Tibial artery (tissue), 4 donors: ENCODE results near the gene BICC1.
"Not testable (repeated sequence)": the region's sequence is repeated elsewhere in the genome, so short reads cannot be mapped to it uniquely, and the experiment has no call there.

Experiments used
- DNase-seq, 2 donors: peaks; one replicate each; pipeline ENCODE4 v3.0.0-alpha.2; 2019
- H3K27ac ChIP-seq, 2 donors: fragments of 200-600 bp; sonication (generic) in 1 of 2; 1 replicate in 1 of 2; 2 replicates in 1 of 2; pipeline ENCODE4 v1.5.1; 2018 to 2019; ENCODE audit warnings: mild to moderate bottlenecking in 1 of 2
- H3K27me3 ChIP-seq, 2 donors: fragments of 200-600 bp; sonication (generic) in 1 of 2; one replicate each; pipeline versions ENCODE4 v1.5.1 to v1.6.0; 2016 to 2019
- H3K36me3 ChIP-seq, 3 donors: fragments of 200-600 bp; sonication (generic) in 2 of 3; one replicate each; pipeline ENCODE4 v1.5.1; 2016 to 2019; ENCODE audit warnings: mild to moderate bottlenecking in 2 of 3
- H3K4me1 ChIP-seq, 4 donors: fragments of 200-600 bp; sonication (generic) in 2 of 4; 1 replicate in 3 of 4; 2 replicates in 1 of 4; pipeline ENCODE4 v1.5.1; 2016 to 2019
- H3K4me3 ChIP-seq, 2 donors: fragments of 200-600 bp; sonication (generic) in 1 of 2; 1 replicate in 1 of 2; 2 replicates in 1 of 2; pipeline ENCODE4 v1.5.1; 2018 to 2019; ENCODE audit warnings: mild to moderate bottlenecking in 2 of 2
- H3K9me3 ChIP-seq, 3 donors: fragments of 200-600 bp; sonication (generic) in 1 of 3; one replicate each; pipeline ENCODE4 v1.5.1; 2016 to 2019
- CTCF ChIP-seq, 2 experiments: fragments of 200-600 bp in 1 of 2; fragments of 450-650 bp in 1 of 2; IDR thresholded peaks; one replicate each; pipeline ENCODE4 v1.5.1; 2017 to 2019; ENCODE audit warnings: antibody characterized with exemption in 2 of 2, mild to moderate bottlenecking in 1 of 2, moderate library complexity in 1 of 2
- intact Hi-C: fragments of 100-400 bp; cut with DNase I; formaldehyde crosslinking; loops from one replicate; pipeline ENCODE4 v1.15.0; 2023; ENCODE audit warnings: low total_unique reads

BICC1 gene

GRCh38 chr10:58590152-58590840 lies 77.6 kb downstream of the BICC1 start:
- Histone ChIP-seq H3K27me3 (no peaks in the 10 kb centered on the region), H3K36me3 (no peaks in the 10 kb centered on the region), H3K27ac (peak overlapping the region; percentile 10 to 23), H3K9me3 (no peaks in the 10 kb centered on the region), H3K4me1 (peaks cover 0 to 18% (median 10%) of the 10 kb centered on the region in 4 donors), H3K4me3 (no peak overlapping the region)
- no peak for TF ChIP-seq CTCF (IDR thresholded peaks at IDR 0.05)
- peak in 1 of 2 donors; percentile 54 for DNase-seq
- intact Hi-C loops, result no loop called here

GRCh38 chr10:58590924-58591323 lies 78.3 kb downstream of the BICC1 start:
- no peak for DNase-seq
- TF ChIP-seq CTCF (IDR thresholded peaks at IDR 0.05), result no peak
- peak overlapping the region; percentile 10 to 23 for H3K27ac ChIP-seq

DNA sequence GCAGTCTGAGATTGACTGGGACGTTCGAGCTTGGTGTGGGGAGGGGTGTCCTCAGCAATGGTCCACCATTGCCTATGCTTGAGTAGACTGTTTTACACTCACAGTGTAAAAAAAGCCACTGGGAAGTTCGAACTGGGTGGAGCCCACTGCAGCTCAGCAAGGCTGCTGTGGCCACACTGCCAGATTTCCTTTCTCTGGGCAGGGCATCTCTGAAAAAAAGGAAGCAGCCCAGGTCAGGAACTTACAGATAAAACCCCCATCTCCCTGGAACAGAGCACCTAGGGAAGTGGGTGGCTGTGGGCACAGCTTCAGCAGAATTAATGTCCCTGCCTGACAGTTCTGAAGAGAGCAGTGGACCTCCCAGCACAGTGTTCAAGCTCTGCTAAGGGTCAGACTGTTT lies 80.3 kb downstream of the BICC1 start:
- no peaks in the 10 kb centered on the region for H3K27me3 ChIP-seq
- no peak overlapping the region for H3K27ac ChIP-seq
- H3K9me3 ChIP-seq, result peaks cover 0 to 4% (median 0%) of the 10 kb centered on the region in 3 donors
- no peaks in the 10 kb centered on the region for H3K36me3 ChIP-seq
- H3K4me1 ChIP-seq, result peaks cover 0 to 18% (median 10%) of the 10 kb centered on the region in 4 donors
- no peak for TF ChIP-seq CTCF (IDR thresholded peaks at IDR 0.05)
- intact Hi-C loops, result no loop called here
- peak in 1 of 2 donors; percentile 26 for DNase-seq
- no peak overlapping the region for H3K4me3 ChIP-seq

More at GRCh38 chr10:58590924-58591323, 78.3 kb downstream of the BICC1 start:
- Histone ChIP-seq H3K27me3 (no peaks in the 10 kb centered on the region), H3K4me1 (peaks cover 0 to 18% (median 10%) of the 10 kb centered on the region in 4 donors), H3K9me3 (no peaks in the 10 kb centered on the region), H3K36me3 (no peaks in the 10 kb centered on the region), H3K4me3 (no peak overlapping the region)
- intact Hi-C loops, result no loop called here

GRCh38 chr10:58597211-58597610 lies 84.5 kb downstream of the BICC1 start:
- DNase-seq, intact Hi-C loops, H3K27ac ChIP-seq, H3K4me3 ChIP-seq, H3K9me3 ChIP-seq, H3K27me3 ChIP-seq, H3K4me1 ChIP-seq, H3K36me3 ChIP-seq: not testable (repeated sequence)

GRCh38 chr10:58599927-58600553 lies 87.4 kb downstream of the BICC1 start:
- Histone ChIP-seq H3K4me3 (no peak overlapping the region), H3K4me1 (no peaks in the 10 kb centered on the region), H3K27ac (no peak overlapping the region), H3K36me3 (no peaks in the 10 kb centered on the region), H3K27me3 (no peaks in the 10 kb centered on the region), H3K9me3 (peaks cover 0 to 9% (median 0%) of the 10 kb centered on the region in 3 donors)
- no peak for DNase-seq
- intact Hi-C loops, result no loop called here
- no peak for TF ChIP-seq CTCF (IDR thresholded peaks at IDR 0.05)

GRCh38 chr10:58608351-58608750 lies 95.7 kb downstream of the BICC1 start:
- H3K4me1 ChIP-seq, result peaks cover 0 to 14% (median 0%) of the 10 kb centered on the region in 4 donors
- intact Hi-C loops, result no loop called here
- DNase-seq, result no peak
- no peaks in the 10 kb centered on the region for H3K36me3 ChIP-seq
- H3K4me3 ChIP-seq, result no peak overlapping the region
- no peaks in the 10 kb centered on the region for H3K9me3 ChIP-seq
- H3K27ac ChIP-seq, result no peak overlapping the region
- TF ChIP-seq CTCF (IDR thresholded peaks at IDR 0.05), result no peak
- H3K27me3 ChIP-seq, result no peaks in the 10 kb centered on the region
